ENCODE results near the gene HP1BP3. TPM values are rescaled to one million over a fixed set of nuclear protein-coding genes. Genes with fewer than 3 reads are reported as not detected.
"Not testable (repeated sequence)": the region's sequence is repeated elsewhere in the genome, so short reads cannot be mapped to it uniquely, and the experiment has no call there.

Gene HP1BP3
- total RNA-seq, 1 experiment from 2014 or later, result 218 TPM

DNA sequence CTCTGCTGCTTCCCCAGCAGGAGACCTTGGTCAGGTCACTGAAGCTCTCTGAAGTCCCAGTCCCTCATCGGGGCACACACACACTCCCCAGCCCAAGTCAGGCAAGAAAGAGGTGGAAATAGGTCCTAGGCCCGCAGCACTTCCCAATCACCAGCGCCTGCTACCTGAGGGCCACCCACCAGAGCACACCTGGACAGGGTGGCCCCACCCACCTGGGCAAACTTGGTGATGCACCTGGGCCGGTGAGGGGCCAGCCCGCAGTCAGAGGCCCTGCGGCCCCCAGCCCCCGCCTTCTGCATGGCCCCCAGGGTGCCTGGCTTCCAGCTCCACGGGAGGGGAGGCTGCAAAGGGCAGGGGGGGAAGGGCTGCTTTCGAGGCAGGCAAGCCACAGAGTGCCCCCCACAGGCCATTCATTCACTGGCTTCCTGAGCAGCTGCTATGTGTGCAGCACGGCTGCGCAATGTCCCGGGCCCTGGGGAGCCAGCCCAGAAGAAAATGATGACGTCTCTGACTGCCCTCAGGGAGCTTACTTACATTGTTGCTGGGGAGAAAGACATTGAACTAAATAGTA lies 59.3 kb downstream of the HP1BP3 start:
- DNase-seq (ENCODE audit: low read depth), result no peak

DNA sequence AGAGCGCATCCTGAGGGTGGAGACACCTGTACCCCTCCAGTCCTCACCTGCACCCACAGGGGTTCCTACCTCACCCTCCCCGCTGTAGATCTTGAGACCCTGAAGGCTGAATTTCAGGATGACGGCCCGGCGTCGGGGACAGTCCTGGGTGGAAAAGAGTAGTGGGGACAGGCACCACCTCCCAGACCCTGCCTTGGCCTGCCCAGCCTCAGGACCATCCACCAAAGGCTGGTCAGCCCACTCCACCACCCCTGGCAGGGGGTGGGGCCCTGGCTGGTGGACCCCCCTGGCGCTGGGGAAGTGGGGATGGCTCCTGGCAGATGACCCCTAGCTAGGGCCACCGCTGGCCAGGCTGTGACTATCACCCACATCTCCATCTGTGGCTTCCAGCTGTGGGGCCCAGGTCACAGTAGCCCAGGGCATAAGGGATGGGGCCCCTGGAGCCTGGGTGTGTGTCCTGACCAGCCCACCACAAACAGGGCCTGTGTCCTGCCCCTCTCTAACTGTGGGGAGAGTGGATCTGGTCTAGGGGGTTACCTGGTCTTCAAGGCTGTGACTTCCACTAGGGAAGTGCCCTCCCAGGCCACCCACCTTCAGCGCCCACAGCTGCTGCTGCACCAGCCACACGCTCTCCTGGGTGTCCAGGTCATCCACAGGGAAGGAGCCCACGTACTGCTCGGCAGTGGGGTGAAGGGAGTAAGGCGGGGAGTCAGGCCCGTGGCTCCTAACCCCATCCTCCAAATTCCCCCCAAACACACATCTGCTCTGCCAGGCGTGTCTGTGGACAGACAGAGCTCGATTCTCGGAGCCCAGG lies 60.0 kb downstream of the HP1BP3 start:
- no peak for DNase-seq (ENCODE audit: low read depth)

DNA sequence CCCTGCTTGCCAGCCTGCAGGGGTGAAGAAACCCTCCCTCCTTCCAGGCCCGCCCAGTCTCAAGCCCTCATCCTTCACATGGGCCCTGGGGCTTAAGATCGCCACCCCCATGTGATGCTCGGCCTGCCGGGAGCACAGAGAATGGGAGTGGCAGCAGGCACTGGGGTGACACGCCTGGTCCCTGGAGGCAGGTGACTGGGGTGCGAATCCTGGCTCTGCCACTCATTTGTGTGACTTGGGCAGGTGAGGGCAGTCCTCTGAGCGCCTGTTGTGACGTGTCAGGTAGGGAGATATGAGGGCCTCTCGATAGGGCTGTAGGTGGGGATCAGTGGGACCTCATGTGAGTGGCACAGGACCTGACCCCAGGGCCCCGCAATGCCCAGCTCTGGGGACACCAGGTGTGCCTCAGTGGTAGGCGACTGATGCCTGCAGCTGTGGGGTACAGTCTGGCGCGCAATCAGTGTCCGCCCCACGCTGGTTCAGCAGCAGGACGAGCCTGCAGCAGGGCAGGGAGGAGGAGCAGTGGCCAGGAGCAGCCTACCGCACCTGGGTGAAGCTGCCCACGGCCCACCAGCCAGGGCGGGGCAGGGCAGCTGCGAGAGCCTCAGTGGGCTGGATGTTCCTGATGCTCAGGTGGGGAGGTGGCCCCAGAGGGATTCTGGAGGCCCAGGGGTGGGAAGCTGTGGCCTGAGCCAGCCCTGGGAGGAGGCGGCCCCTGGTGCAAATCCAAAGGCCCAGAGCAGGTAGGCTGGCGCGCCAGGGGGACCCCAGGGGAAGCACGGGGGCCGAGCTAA lies 60.8 kb downstream of the HP1BP3 start:
- DNase-seq (ENCODE audit: low read depth), result no peak

DNA sequence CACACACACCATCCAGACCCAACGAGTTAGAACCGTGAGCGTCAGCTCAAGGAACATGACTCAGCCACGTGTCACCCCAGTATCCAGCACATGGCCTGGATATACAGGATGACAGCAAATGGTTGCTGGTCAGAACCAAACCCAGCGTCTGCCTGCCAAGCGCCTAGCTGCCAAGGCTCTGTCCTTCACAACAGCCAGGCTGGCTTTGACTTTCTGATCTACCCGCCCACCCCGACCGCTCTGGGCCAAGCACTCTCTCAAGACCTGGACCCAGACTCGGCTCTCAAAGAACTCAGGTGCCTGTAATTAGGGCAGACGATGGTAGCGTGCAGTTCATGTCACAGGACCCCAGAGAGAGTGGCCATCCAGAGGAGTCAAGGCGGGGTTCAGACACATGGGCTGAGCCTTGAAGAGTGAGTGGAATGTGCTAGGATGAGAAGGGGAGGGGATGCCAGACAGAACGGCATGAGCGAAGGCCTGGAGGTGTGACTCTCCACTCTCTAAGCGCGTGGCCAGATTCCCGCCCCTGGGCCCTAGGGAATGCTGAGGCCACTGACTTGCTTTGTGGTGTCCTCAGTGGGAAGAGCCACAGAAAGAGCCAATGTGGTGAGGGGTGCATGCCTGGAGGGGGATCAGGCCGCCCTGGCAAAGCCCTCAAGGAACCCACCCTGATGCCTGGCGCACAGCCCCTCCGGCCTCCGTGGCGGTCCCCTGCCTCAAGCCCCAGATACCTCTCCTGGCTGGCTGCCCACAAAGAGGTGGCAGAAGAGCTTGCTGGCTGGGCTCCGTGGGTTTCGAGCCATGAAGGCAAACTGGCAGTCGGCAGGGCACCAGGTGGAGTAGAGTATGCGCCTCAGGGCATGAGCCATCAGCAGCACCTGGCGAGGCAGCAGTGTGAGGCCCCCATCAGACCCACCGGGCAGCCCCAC lies 61.7 kb downstream of the HP1BP3 start:
- DNase-seq (ENCODE audit: low read depth), result peak; percentile 83

- no peak for DNase-seq (ENCODE audit: low read depth)
Measured at GRCh38 chr1:20724364-20725188, 62.5 kb downstream of the HP1BP3 start.

GRCh38 chr1:20723537-20724363 lies 63.4 kb downstream of the HP1BP3 start:
- DNase-seq (ENCODE audit: low read depth), result no peak

DNA sequence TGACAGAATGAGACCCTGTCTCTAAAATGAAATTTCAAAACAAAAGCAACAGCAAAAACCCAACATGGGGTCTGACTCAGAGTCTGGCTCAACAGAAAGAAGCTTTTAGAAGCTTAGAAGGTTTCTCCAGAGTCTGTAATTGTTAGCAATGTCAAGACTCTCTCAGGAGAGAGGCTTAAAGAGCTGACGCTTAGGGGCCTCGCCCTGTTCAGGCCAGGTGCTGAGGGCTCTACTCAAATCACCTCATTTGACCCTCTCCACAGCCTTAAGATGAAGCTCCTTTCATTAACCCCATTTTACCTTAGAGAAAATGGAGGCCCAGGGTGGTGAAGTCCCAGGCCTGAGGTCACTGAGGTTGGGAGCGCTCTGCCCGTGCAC lies 64.0 kb downstream of the HP1BP3 start:
- DNase-seq (ENCODE audit: low read depth), result no peak

DNA sequence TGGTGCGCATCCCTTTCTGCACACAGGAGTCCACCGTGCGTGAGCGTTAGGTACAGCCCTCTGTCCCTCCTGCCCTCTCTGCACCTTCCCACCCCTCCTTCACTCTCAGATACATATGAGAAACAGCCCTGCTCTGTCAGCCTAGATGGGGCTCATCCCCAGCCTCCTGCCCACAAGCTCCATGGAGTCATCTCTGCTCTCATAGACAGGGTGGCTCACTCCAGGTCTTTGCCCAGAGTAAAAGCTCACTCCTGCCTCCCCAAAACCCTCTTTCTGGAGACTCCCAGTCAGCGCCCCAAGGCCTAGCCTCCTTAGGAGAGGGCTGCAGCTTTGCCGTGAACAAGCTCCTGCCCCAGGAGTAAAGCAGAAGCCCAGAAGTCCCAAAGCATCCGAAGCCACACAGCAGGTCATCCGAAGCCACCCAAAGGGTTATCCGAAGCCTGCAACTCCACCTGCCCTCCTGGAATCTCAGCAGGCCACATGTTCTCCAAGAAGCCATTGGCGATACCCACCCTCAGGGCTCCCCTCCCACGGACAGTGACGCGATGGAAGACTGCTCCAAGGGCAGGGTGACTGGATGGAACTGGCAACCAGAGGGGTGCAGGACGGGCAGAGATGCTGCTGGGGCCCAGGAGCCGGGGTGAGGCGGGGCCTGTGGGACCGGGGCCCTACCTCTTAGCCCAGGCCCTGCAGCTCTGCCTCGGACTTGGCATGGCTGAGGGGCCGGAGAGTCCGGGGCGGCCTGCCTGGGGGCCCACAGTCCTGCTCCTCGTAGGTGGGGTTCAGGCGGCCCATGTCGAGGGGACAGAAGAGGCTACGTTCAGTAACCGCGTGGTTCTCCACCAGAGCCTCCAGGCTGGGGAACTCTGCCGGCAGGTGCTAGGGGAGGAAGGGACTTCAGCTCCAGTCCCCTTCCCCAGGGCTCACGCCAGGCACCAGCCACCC lies 65.7 kb downstream of the HP1BP3 start:
- DNase-seq (ENCODE audit: low read depth), result no peak

DNA sequence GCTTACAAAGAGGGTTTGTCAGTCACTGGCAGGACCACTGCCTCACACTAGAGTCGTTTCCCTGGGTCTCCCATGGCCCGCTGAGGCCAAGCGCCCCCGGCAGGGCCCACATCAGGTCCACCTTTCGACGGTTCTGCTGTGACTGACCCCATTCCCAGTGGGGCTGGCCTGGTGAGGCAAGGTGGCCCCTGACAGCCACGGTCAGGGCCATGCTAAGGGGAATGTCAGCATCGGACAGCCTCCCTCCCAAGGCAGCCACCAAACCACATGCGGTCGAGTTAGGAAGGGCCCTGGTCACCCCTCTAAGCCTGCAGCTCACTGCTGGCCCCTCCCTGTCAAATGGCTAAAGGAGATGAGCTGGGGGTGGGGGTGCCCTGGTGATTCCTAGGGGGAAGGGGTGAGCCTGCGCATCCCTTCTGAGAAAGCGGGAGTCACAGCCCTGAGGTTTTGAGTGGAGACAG lies 66.4 kb downstream of the HP1BP3 start:
- no peak for DNase-seq (ENCODE audit: low read depth)

GRCh38 chr1:20719871-20720620 lies 67.1 kb downstream of the HP1BP3 start:
- no peak for DNase-seq (ENCODE audit: low read depth)

GRCh38 chr1:20719261-20719660 lies 67.8 kb downstream of the HP1BP3 start:
- DNase-seq (ENCODE audit: low read depth), result no peak

- not testable (repeated sequence) for DNase-seq (ENCODE audit: low read depth)
Measured at GRCh38 chr1:20718343-20718882, 68.7 kb downstream of the HP1BP3 start.

DNA sequence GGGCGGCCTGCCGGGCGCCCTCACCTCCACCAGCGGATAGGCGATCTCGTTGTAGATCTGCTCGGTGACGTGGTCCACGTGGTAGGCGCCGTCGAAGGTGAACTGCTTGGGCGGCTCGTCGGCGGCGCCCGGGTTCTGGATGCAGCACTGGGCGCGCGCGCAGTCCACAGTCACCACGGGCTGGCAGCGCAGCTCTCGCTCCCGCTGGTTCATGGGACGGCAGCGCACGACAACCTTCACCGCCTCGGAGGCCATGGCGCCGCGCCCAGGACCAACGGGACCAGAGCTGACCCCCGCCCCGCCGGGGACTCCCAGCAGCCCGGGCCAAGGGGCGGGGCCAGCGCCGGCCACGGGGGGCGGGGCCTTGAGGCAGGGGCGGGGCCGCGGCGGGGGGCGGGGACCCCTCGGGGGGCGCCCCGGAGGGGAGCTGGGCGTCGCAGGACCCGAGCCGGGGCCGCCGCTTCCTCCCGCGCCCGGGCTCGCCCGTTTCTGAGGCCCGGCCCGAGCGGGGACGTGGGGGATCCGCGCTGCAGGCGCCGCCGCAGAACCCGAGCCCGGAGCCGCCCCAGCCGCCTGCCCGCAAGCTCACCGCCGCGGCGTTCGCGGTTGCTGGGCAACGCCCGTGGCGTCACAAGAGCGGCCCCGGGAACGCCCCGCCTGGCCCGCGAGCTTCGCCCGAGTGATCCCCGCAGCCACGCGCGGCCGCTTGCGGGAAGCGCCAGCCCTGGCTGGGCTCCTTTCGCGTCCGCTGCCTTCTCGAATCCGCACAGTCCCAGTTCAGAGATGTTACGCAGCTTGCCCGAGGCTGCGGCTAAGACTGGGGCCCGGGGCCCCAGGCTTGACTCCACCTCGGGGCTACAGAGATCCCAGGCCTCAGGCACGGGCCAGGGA lies 69.4 kb downstream of the HP1BP3 start, which contains the start of gene KIF17:
Gene KIF17, minus strand, starts transcription at position 556 of the 891 bp plus-strand sequence. Its CDS starts 301 bp downstream, at position 255.
- no peak for DNase-seq (ENCODE audit: low read depth)

DNA sequence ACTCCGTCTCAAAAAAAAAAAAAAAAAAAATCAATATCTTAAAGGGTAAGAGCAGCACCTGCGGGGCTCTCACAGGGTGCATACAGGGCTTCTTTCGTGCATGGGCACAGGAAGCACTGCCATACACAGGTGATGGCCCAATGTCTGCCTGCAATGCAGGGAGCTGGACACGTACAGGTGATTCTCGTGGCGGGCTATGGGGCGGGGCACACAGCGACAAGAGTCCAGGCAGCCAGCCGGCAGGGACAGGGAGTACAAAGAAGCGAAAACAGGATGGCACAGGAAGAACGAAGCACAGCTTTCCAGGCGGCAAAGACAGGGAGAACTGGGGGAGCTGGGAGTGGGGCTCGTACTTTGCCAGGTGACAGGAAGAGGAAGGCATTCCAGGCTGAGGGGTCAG lies 70.9 kb downstream of the HP1BP3 start:
- no peak for DNase-seq (ENCODE audit: low read depth)

DNA sequence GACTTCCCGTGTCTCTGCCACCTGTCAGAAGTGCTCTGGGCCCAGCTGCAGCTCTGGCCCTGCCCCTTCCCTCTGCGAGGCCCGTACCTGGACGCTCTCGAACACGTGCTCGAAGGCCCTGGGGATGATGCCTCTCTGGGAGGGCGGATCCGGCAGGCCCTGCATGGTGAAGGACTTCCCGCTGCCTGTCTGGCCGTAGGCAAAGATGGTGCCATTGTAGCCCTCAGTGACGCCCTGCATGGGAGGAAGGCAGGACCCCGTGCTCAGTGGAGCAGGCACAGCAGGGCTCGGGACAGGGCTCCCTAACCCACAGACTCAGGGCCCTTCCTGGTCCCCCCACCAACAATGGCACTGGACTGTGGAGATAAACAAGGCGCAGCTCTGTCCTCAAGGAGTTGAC lies 71.7 kb downstream of the HP1BP3 start:
- no peak for DNase-seq (ENCODE audit: low read depth)

DNA sequence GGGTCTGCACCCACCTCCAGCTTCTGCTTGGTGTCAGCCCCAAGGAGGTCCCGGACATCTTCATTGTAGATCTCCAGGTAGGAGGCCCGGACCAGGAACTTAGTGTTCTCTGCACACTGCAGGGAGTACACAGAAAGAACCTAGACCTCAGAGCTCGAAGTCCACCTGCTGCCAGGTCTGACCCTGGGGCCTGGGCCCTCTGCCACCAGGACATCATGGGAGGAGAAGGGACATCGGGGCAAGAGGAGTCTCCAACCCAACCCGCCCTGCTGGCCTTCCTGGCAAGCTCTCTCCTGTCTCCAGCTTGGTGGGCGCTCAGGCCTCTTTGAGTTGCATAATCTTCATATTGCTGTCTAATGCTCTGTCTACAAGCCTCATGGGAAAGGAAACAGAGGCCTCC lies 73.7 kb downstream of the HP1BP3 start:
- no peak for DNase-seq (ENCODE audit: low read depth)
